Cortex of kidney (tissue), 1 donor: Measurements from ENCODE around the gene FAM169A.
"Not testable (repeated sequence)": the region's sequence is repeated elsewhere in the genome, so short reads cannot be mapped to it uniquely, and the experiment has no call there.

Source experiments
- DNase-seq: peaks from one replicate; lab custom pipeline; 2025; lab: John Stamatoyannopoulos, UW

Gene FAM169A

DNA sequence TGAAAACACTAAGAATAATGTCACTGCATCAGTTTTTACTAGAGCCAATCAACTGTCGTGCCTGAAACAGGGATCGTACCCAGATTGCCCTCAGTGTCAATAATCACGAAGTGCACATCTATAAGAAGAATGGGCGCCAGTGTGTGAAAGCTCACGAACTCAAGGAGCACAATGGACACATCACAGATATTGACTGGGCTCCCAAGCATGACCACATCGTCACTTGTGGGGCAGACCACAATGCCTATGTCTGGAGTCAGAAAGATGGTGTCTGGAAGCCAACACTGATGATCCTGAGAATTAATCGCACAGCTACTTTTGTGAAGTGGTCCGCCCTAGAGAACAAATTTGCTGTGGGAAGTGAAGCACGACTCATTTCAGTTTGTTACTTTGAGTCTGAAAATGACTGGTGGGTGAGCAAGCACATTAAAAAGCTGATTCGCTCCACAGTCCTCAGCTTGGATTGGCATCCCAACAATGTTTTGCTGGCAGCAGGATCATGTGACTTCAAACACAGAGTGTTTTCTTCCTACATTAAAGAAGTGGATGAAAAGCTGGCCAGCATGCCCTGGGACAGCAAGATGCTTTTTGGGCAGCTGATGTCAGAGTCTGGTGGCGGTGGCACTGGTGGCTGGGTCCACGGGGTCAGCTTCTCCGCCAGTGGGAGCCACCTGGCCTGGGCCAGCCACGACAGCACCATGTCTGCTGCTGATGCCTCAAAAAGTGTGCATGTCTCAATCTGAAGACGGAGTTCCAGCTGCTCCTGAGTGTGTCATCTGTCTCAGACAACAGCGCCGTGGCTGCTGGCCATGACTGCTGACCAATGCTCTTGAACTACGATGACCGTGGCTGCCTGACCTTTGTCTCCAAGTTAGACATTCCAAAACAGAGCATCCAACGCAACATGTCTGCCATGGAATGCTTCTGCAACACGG lies 66.9 kb downstream of the FAM169A start:
- DNase-seq: no peak

DNA sequence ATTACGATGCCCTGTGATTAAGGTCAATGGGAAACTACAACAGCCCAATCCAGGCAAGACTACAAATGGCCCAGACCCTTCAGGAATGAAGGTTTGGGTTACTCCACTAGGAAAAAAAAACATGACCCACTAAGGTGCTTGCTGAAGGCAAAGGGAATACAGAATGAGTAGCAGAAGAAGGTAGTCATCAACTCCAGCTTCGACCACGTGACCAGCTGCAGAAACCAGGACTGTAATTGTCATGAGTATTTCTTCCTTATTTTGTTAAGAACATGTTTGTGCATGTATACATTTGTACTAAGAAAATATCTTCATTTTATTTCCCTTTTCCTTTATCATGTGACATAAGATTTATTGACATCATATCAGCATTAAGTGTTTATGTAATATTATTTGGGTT lies 74.5 kb downstream of the FAM169A start:
- not testable (repeated sequence) for DNase-seq

DNA sequence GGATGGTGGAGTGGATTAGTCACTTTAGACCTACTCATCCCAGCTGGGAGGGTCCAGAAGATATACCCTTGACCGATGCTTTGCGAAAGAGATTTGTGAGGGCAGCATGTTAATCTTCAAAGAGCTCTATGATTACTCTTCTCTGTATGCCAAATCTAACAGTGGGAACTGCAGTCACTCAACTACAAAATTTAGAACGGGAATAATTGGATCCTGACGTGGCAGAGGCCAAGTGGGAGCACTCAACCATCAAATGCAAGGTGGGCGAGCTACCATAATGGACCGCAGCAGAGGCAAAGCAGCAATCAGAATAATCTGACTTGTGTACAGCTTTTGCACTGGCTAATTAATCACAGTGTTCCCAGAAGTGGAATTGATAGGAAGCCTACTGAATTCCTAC lies 78.8 kb downstream of the FAM169A start:
- no peak for DNase-seq

DNA sequence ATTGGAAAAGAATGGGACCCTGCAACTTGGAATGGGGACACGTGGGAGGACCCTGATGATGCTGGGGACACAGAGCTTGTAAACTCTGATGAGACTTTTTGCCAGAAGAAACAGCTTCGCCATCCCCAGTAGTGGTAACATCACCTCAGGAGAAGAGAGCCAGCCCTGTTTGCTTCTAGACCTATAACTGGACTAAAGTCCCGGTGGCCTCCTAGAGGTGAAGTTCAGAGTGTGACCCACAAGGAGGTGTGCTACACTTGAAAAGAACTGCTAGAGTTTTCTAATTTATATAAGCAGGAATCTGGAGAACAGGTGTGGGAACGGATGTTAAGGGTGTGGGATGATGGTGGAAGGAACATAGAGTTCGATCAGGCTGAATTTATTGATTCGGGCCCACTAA lies 79.3 kb downstream of the FAM169A start:
- no peak for DNase-seq

DNA sequence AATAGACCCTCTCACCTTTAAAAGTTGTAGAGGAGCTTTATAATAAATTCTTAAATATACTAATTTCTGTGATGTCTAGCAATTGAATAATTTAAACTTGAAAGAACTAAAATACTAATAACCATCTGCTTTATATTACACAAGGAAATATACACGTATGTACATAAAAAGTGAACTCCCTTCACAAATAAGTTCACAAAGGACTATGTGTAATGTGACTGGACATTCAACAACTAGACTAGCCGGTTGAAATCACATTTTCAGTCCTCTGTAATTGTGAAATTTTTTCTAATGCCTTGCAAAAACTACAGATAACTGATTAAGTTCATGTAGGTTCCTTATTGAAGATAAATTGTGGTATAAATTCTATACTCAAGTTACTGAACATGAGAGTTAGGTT lies 87.6 kb downstream of the FAM169A start:
- no peak for DNase-seq

DNA sequence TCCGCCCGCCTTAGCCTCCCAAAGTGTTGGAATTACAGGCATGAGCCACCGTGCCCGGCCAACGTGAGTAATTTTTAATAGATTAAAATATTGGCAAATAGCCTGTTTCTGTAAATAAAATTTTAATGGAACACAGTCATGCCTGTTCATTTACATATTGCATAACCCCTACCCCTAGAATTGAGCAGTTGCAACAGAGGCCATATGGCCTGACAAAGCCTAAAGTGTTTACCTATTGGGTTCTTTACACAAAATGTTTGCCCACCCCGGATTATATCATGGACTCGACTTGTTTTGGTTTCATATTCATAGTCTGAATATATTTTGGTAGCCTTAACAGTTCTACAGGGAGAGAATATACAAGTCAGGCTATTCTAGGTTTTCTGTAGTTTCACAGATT lies 93.8 kb downstream of the FAM169A start:
- DNase-seq: no peak

DNA sequence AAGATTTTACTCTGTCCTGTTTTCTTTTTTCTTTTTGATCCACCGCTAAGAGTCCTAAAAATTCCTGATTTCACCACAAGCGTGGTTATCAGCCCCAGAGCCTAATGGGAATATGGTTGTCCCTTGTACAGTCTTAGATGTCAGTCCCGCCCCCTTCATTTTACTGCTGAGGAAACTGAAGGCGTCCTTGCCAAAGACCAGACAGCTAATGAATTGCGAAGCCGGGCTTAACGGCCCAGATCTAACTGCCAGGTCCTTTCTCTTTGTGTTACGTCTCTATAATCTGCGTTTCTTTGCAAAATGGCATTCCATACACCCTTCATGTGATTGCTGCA lies 98.6 kb downstream of the FAM169A start:
- DNase-seq: no peak

DNA sequence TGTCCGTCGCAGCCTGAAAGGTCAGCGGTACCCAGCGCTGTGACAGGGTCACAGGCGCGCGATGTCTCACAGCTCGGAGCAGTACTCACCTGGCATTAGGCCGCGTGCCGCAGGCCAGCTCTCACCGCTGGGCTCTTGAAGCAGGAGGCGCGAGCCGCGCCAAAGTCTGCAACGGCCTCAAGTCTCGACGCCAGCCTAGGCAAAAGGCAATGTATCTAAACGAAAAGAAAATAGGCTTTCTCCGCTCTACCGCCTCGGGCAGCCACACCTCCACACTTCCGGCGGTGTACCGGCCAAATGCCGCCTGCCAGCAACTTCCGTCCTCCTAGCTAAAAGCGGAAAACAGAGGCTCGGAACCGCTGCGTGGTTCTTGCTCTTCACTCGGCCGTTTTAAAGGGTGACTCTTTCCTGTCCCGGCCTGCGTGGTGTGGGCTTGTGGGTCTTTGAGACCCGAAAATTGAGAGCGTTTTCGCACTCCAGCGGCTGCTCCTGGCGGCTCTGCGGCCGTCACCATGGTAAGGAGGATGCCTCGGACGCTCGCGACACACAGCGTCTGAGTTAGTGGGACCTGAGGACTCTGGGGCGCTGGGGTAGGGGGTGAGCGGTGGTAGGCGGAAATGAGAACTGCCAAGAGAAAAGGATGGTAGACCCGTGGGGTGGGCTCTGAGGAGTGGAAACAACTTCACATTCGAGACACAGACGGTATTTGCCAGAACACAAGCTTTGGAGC lies 99.2 kb downstream of the FAM169A start, which contains the start of the genes GFM2 and NSA2:
Gene GFM2, minus strand, starts transcription at position 269 of the 730 bp plus-strand sequence. CDS start 3,375 bp downstream, outside the sequence.
Gene NSA2, plus strand, starts transcription at position 401 of the 730 bp plus-strand sequence. Its CDS starts 112 bp downstream, at position 513.
- peak; percentile 65 for DNase-seq

DNA sequence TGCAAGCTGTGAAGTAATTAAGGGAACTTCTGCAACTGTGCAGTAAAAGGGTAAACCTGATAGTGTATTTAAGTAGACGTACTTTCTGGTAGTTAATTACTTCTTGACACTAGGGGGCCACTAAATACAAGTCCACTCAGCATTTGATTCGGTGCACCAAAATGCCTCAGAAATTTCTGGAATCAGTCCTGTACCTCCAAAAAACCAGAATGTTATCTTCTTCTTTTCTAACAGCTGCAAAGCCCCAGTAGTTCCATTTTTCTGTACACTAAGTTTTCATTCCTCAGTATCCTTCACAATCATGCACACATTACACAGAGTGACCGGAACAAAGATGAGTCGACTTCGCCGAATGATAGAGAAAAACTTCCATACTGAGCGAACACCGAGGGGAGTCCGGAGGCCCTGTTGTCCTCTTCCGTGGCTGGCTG lies 99.8 kb downstream of the FAM169A start:
- no peak for DNase-seq

DNA sequence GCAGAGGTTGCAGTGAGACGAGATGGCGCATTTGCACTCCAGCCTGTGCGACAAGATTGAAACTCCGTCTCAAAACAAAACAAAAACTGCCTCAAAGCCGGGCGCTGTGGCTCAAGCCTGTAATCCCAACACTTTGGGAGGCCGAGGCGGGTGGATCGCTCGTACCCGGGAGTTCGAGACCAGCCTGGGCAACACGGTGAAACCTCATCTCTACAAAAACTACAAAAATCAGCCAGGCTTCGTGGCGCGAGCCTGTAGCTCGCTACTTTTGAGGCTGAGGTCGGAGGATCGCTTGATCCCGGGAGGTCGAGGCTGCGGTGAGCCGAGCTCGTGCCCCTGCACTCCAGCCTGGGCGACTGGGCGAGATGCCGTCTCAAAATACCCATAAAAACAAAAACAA lies 100.3 kb downstream of the FAM169A start:
- no peak for DNase-seq

DNA sequence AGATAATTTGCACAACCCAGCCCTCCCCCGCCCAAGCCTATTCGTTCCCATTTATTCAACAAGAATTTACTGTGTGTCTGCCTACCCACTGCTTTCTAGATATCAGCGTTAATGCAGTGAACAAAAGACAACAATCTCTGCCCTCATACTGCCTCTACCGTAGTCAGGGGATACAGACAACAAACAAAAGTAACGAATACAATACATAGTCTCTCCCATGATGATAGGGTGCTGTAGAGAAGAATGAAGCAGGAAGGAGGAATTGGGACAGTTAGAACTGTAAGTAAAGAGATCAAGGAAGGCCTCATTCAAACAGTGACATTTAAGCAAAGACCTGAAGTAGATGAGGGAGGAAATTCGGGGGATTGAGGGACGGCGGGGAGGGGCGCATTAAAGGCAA lies 101.0 kb downstream of the FAM169A start:
- DNase-seq: no peak

DNA sequence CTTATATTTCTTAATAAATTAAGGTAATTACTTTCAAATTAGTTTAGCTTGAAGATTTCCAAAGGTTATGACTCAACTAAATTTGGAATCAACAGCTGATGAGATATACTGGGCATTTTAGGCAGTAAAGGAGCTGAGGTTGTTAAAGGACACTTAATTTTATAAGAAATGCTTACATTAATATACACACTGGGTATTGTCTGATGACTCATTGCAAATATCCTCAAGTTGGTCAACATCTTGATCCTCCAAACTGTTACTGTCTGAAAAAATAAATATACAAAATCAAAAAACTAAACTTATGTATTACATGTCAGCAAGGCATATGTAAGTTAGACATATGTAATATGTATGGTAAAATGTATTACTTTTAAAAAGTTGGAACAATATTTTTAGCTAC lies 102.7 kb downstream of the FAM169A start:
- no peak for DNase-seq

DNA sequence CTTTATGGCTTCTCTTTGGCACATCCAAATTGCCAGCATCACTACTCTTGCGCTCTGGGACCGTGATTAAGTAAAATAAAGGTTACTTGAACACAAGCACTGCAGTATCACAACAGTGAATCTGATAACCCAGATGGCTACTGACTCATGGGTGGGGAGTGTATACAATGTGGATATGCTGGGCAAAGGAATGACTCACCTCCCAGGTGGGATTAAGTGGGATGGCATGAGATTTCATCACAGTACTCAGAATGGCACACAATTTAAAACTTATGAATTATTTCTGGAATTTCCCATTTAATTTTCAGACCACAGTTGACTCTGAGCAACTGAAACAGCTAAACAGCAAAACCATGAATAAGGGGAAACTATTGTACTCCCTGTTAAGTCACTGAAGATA lies 103.6 kb downstream of the FAM169A start:
- no peak for DNase-seq

DNA sequence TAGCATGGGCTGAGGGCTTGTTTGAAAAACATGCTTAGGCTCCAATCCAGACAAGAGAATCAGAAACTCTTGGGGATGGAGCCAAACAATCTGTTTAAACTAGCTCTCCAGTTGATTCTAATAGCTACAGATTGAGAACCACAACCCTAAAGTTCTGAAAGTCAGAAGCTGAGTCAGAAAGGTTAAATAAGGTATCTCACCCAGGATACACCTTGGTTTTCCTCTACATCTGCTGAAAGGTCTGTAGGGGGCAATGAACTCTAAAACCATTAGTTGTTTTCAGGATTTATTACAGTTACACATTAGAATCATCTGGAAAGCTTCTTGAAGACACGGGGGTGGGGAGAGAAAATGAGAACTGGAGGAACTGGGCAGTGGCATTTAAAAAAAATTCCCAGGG lies 104.9 kb downstream of the FAM169A start:
- DNase-seq: no peak

DNA sequence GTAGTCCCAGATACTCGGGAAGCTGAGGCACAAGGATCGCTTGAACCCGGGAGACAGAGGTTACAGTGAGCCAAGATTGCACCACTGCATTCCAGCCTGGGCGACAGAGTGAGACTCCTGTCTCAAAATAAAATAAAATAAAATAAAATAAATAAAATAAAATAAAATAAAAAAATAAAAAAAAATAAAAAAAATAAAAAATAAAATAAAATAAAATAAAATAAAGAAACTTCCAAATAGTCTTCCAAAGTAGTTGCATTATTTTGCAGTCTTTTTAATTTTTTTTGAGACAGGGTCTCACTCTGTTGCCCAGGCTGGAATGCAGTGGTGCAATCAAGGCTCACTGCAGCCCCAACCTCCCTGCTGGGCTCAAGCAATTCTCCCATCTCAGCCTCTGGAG lies 117.4 kb downstream of the FAM169A start:
- not testable (repeated sequence) for DNase-seq

DNA sequence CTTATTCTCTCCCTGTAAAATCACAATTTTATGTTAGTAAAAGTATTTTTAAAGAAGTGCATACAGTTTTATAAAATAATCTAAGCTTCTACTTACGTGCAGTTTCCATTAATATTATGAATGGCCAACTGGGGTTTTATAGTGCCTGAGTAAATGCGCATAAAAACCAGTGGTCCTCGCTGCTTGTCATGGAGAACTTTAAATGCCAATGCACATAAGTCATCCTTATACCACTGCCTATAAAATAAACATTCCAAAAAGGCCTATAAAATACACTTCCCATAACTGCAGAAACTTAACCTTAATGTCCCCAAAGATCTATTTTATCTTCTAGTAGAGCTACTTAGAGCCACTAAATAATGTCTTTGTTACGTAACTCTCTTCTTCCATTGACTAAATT lies 127.8 kb downstream of the FAM169A start:
- no peak for DNase-seq

DNA sequence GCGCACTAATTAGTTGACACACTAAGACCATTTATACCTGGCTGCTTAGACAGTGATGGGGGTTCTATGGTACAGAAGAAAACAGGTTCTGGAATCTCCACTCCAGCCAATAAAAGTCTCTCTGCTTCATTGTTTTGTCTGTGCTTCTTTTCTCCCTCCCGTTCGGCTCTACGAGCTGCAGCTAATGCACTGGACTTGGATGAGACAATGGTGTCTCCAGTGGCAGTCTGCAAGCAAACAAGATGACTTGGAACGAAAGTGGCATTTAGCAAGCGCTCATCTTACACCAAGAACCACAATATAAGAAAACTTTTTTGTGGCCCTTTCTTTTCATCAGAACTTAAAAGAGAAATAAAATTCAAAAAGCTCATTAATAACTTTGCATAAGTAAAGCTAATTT lies 129.4 kb downstream of the FAM169A start:
- DNase-seq: no peak
